HG03565 (cell line): ENCODE data around the gene PNPLA7.
"Not testable (repeated sequence)": the region's sequence is repeated elsewhere in the genome, so short reads cannot be mapped to it uniquely, and the experiment has no call there.

ENCODE experiments used
- ATAC-seq: cut with Tn5 transposase; IDR thresholded peaks from one replicate; pipeline ENCODE4 v1.9.1; 2021; ENCODE audit warnings: mild to moderate bottlenecking, moderate library complexity; ENCODE audit not compliant: unreplicated experiment

PNPLA7 gene

DNA sequence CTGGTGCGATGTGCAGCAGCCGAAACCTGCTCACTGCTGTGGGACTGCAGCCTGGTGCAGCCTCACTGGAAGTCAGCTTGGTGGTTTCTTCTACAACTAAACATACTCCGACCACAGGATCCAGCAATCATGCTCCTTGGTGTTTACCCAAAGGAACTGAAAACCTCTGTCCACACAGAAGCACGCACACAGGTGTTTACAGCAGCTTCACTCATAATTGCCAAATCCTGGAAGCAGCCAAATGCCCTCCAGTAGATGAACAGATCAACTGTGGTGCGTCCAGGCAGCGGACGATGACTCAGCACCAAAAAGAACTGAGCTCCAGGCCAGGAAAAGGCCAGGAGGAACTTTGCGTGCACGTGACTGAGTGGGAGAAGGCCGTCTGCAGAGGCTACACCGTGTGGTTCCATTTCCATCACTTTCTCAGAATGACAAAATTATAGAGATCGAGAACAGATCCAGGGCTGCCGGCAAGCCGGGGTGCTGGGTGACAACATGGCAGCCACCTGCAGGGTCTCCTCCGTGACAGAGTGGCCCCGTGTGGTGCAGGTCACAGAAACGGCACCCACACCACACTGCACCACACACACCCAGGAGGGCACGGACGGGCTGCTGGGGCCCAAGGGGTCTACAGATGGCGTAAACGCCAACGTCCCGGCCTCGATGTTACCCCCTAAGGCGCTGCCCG is 68.0 kb downstream of the PNPLA7 start:
- ATAC-seq, result no peak

DNA sequence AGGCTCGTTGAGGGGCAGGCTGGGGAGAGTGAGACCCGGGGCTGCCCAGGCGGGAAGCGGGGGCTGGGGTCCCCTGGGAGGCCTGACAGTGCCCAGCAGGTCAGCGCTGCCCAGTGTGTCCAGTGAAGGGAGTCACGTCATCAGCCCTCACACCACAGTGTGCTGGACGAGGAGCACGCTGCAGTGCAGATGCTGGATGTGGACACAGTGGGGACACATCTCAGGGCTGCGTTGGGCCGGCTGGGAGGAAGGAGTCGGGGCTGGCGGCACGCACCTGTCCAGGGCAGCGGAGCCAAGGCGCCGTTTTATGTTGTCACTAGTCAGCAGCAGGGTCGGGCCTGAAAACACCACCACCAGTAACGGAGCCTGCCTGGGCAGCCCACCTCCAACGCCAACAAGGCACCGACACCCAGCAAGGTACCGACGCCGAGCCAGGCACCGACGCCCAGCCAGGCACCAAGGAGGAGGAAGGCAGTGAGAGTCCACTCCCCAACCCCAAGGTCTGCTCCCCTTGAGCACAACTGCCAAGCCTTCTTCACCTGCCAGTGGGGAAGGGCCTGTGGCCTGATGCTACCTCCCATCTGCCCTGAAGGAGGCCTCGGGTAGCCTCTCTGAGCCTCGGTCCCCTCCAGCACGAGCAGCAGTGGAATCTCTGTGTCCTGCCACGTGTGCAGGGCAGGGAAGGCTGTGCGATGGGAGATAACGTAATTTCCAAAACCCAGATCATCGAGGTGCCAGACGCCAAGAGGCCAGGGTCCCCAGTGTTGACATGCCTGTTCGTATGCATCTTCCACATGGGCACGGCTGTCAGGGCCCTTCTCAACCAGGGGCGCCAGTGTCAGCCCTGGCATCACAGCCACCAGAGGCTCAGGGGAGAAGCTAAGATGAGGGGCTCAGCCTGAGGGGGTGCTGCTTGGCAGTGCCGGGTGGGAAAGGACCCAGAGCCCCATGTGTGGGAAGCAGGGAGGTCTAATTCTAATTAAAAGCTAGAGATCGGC is 69.2 kb downstream of the PNPLA7 start:
- no peak for ATAC-seq

DNA sequence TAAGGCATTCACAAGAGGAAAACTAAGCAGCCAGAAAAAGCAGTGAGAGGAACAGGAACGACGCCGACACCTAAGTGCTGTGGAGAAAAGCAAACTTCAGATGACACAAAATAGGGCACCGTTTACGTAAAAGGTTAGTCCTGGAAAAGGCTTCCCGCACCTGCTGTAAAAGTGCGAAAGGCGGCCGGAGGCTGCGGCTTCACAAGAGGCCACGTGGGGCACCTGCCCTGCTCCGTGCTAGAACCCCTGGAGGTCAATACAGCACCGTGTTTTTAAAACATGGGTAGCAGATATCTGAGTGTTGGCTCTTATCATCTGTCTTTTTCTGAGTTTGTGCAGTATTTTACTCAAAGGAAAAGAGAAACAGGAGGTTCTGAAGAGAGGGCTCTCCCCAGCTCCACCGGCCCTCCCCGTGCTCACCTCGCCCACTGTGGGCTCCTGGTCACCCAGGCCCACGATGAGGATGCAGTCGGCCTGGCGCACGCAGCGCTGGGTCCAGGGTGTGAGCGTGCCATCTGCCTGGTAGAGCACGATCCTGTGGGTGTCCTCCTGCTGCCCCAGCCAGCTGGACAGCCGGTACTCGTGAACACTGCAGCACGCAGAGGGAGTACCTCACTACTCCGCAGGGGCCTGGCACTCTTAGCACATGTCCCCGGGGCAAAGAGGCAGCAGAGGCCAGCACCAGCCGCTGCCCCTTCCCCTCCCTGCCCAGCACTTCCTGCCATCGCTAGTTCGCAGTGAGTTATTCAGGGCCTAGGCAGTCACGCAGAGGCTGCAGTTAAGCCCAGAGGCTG is 70.1 kb downstream of the PNPLA7 start:
- no peak for ATAC-seq

DNA sequence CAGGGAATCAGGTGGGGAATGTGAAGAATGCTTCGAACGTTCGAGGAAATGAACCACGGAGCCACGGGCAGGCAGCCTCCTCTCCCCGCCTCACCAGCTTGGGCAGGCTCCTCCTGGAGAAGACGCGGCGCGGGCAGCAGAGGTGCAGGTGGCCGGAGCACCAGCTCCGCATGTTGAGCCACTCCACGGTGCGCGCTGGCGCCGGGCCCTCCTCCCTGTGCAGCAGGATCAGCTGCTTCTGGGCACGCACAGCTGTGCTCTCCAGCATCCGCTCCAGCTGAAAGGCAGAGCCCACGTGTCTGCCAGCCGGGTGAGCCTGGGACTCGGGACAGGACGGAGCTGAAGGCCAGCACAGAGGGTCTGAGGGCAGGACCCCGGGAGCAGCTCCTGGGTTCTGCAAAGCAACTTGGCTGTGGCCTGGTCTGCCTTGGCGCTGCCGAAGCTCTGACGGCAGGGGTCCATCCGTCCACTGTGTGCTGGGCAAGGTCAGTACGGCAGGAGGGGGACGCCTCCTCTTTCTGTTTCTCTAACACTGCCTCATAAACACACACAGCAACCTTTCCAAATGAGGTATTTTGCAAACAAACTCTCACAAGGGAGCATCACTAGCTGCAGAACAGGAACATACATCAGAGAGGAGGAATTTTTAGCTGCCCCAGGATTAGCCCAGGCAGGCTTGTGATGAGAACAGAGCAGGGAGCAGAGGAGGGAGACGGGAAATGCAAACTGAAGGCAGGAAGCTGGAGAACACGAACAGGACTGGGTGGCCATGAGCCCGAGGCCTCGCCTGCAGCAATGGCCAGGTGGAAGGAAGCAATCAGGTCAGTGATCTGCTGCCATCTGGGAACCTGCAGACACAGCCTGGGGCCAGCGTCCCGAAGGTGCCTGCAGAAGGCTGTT is 71.0 kb downstream of the PNPLA7 start:
- ATAC-seq, result no peak

DNA sequence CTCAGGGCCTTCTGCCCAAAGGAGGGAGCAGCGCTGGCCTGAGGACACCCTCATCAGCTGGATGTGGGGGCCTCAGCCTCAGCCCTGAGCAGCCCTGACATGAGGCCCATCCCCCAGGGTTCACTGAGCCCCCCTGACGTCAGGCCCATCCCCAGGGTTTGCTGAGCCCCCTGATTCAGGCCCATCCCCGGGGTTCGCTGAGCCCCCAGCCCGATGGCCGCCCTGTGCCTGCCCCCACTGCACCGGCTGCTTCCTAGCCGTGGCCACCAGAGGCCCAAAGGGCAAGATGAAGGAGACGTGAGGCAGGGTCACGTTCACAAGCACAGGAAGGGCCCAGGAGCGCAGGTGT is 71.6 kb downstream of the PNPLA7 start:
- ATAC-seq, result no peak

DNA sequence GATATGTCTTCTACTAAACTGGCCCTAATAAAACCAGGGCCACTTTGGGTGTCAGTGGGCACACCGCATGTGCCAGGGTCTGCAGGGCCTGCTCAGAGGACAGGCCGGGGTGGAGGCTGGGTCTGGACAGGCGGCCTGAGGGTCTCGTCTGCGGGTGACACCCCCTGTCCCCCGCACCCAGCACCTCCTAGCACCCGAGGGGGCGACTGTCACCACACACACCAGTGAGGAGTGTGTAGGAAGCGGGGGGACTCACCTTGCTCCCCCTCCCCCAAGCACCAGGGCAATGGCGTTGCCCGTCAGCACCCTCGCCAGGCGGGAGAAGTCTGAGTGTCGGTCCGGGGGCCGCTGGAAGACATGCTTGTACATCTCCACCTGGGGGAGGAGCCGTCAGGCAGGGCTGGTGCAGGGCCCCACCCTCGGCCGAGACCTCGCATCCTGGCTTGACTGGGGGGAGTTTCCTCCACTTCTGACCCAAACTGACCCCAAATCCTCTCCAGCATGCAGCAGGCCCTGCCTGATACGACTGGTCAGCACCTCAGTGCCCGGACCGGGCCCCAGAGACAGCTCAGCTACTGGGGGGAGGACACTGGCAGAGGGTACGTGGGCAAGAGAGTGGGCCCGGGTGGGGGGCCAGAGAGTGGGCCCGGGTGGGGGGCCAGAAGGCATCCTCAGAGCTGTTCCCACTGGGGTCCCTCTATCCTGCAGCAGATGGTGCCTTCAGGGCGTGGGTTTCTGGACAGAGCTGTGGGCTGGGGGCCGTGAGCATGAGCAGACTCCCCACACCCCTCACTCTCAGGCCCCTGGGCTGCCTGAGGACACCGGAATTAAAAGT is 72.2 kb downstream of the PNPLA7 start:
- no peak for ATAC-seq

DNA sequence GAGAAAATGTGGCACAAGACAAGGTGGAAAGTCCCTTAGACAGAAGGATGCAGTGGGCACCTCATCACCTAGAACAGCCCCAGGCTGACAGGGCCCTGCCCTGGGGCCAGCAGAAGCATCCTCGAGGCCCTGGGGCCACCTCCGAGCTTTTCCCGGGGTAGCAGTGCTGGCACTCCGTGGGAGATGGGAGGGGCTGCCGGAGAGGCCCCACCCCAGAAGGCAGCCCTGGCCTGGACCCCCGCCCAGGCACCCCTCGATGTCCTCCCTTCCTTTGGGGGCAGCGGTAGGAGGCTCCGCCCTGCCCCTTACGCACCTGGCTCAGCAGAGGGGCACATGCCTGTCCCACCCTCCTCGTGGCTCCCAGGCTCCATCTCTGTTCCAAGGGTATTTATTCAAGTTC is 73.3 kb downstream of the PNPLA7 start:
- ATAC-seq, result no peak

DNA sequence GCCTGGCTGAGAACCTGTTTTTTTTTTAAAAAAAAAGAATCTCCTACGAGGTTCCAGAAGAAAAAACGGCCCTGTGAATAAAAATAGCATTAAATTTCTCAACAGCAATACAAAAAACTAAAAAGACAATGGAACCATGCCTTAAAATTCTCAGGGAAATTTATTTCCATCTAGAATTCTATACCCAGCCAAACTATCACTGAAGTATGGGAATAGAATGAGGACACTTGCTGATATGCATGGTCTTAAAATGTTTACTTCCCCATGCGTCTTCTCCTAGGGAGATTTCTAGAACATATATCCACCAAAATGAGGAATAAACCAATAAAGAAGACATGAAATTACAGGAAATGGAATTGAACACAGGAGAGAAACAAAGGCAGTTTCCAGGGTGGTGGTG is 74.5 kb downstream of the PNPLA7 start:
- ATAC-seq, result no peak

DNA sequence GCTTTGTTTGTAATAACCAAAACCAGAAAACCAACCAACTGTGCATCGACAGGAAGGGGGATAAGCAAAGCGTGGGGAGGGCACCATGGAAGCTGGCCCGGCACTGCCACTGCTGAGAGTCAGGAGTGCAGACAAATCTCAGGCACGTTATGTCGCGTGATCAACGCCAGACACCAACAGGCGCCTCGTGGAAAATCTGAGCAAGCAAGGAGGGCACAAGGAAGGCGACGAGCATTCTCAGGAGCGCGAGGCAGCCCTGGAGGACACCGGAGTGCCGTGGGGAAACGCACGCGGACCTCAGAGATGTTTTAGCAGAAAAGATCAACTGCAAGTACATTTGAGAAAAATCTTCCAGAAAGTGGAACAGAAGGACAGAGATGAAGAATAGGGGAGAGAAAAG is 75.9 kb downstream of the PNPLA7 start:
- no peak for ATAC-seq

DNA sequence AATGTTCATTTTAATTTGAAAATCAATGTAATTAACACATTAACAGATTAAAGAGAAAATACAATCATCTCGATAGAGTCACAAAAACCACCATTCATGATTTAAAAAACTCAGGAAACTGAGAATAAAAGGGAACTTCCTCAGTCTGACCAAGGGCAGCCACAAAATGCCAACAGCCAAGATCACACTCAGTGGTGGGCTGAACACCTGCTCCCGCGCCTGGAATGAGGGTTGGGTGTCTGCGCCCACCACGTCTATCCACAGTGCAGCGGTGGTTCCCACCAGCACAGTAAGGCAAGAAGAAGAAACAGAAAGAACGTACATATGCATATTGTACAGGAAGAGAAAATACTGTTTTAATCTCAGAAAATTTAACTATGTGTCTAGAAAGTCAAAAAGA is 79.4 kb downstream of the PNPLA7 start:
- no peak for ATAC-seq

DNA sequence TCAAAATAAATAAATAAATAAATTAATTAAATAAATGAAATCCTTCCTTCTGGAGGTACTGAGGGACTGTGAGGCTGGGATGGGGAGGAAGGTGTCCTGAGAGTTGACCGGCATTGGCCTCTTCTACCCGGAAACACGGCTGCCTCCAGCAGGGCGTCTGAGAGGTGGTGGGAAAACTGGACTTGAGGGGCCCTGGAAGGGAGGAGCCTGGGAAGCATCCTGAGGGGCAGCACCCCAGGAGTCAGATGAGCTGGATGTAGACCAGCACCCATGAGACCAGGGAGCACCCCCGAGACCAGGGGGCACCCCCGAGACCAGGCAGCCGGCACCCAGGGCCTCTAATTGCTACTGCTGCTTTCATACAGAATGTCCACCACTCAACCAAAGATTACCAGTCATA is 82.3 kb downstream of the PNPLA7 start:
- ATAC-seq, result no peak

DNA sequence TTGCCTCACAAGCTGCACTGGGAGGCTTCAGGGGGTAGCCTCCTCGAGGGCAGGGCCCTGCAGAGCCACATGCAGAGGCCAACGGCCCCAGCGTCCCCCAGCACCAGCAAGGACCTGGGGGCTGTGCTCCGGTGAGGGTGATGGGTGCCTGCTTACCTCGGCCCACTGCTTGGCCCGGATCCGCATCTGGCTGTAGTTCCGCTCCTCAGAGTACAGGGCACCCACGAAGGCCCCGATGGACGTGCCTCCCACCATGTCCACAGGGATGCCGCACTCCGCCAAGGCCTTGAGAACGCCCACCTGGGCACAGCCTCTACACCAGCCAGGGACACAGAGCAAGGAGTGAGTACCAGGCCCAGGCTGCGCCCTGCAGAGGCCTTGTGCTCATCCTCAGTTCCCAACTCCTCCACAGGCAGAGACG is 83.0 kb downstream of the PNPLA7 start:
- ATAC-seq, result no peak

DNA sequence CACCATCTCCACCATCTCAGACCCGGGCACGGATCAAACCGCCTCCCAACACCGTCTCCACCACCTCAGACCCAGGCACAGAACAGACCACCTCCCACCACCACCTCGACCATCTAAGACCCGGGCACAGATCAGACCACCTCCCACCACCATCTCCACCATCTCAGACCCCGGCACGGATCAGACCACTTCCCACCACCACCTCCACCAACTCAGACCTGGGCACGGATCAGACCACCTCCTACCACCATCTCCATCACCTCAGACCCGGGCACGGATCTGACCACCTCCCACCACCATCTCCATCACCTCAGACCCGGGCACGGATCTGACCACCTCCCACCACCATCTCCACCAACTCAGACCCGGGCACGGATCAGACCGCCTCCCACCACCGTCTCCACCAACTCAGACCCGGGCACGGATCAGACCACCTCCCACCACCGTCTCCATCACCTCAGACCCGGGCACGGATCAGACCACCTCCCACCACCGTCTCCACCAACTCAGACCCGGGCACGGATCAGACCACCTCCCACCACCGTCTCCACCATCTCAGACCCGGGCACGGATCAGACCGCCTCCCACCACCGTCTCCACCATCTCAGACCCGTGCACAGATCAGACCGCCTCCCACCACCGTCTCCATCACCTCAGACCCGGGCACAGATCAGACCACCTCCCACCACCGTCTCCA is 83.7 kb downstream of the PNPLA7 start:
- not testable (repeated sequence) for ATAC-seq

DNA sequence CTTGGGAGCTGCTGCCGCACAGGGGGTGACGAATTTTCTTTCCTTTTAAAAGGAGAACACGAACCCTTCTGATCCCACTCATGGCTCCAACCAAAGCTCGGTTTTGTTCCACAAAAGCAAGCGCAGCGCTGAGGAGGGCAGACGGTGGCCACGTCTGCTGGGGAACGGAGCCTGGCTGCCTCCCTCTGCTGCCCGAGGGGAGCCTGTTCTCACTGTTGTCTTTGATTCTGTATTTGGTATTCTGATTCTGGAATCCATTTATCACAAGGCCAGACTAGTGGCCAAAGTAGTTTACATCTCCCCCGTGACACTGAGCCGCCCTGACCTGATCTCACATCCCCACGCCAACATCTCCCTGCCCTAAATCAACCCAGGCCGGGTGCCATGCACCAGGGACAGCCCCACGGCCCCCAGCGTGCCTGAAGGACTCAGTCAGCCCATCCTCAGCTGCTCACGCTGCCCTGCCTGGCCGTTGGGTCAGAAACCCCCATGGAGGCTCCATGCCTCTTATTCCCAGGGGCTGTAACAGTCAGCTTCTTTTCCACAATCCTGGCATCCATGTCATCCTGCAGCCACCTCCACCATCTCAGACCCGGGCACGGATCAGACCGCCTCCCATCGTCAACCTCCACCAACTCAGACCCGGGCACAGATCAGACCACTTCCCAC is 84.3 kb downstream of the PNPLA7 start:
- ATAC-seq, result no peak

DNA sequence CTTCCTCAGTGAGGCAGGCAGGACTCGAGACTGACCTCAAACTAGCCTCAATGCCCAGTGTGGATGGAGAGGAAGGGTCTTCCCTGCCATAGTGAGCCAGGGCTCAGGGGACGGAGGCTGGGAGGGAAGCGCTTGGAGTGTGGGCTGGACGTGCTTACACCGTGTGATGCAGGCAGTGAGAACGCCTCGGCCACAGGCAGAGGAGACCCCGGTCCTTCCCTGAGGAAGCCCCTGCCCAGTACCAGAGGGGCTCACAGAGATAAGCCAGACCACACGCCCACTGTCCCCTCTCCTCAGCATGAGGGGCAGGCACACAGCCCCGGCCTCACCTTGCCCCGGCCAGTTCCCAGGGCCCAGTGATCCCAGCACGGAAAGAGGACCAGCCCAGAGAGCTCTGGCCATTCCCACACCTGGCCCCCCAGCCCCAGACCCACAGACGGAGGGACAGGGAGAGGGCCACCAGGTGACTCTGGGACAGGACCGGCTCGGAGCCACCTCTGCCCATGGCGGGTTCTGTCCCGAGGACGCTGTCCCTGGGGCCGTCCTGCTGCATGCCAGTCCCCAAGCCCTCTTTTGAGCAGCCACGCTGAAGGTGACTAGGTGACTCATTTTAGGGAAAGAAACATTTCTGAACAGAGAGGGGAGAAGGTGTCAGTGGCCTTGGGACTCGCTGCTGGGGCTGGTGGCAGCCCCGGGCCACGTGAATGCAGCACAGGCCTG is 85.0 kb downstream of the PNPLA7 start:
- ATAC-seq, result no peak

DNA sequence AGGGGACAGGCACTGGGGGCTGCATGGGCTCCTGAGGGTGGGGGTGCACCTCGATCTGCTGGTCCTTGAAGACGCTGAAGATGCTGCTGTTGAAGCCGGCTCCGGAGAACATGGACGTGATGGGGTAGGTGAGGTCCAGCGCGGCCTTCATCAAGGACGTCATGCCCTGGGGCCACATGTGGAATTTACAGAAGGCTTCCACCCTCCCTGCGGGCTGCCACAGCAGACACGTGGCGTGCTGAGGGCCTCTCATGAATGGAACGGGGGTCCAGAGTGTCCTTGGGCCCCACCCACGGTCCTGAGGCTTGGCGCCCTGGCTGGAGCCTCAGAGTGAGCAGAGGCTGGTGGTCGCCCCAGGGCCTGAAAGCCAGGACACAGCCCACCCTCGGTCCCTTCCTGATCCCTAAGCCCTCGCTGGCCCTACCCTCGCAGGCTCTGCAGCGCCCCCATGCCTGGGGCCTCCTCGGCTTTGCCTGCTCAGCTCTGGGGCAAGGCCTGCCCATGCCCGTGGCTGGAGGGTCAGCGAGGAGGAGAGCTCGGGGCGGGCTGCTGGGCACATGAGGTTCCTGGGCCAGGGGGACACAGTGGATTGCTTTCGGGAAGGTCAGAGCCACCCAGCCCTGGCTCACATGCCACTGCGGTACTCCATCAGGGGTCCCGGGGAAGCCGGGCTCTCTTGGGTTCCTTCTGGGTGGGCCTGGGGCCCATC is 85.8 kb downstream of the PNPLA7 start:
- ATAC-seq, result no peak

DNA sequence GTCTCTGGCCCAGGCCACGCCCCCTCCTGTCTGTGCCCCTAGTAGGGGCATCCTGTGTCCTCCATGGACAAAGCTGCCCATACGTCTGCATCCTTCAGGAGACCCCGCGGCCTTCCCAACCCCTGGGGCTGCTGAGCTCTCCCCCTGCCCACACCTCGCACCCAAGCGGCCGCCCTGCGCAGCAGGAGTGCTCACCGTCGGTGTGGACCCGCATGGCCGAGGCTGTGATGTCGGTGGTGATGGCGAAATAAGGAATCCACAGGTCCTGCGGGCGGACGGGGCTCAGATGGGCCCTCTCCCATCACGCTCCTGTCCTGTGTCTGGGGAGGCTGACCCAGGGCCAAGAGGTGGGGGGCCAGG is 86.3 kb downstream of the PNPLA7 start:
- no peak for ATAC-seq
